Stimulated activated CD4-positive, alpha-beta T cell treated with anti-CD3 and anti-CD28 coated beads, Interleukin-2, amount 100 ng/mL, for 4 hours (primary cell): Measurements from ENCODE around the gene ABCB1.
"Not testable (repeated sequence)": the region's sequence is repeated elsewhere in the genome, so short reads cannot be mapped to it uniquely, and the experiment has no call there.

Experiments
- DNase-seq: peaks from one replicate; pipeline ENCODE4 v3.0.0-alpha.2; 2020; ENCODE audit warnings: low read depth

ABCB1 gene

DNA sequence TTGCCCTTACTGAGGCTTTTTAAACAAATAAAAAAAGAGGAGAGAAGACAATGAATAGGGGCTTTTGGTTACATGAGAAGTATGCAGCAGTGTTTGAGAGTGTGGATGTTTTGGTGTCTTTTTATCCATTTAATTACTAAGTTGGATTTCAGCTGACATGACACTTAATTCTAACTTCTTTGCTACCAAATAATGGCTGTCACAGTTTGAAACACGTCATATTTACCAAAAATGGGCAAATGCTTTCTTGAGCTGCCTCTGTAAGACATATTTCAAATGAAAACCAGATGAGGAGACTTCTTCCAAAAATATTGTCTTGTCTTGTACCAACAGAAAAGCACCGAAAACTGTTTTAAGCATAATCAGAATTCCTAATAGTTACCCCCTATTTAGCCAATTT, 129.2 kb downstream of the ABCB1 start:
- DNase-seq: no peak

DNA sequence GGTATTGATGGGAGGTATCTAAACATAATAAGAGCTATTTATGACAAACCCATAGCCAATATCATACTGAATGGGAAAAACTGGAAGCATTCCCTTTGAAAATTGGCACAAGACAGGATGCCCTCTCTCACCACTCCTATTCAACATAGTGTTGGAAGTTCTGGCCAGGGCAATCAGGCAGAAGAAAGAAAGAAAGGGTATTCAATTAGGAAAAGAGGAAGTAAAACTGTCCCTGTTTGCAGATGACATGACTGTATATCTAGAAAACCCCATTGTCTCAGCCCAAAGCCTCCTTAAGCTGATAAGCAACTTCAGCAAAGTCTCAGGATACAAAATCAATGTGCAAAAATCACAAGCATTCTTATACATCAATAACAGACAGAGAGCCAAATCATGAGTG, 131.5 kb downstream of the ABCB1 start:
- DNase-seq: not testable (repeated sequence)

GRCh38 chr7:87465534-87465880, 135.2 kb downstream of the ABCB1 start:
- DNase-seq: not testable (repeated sequence)

- DNase-seq: not testable (repeated sequence)
These were observed 135.7 kb downstream of the ABCB1 start for GRCh38 chr7:87464830-87465533.

GRCh38 chr7:87463982-87464381, 136.7 kb downstream of the ABCB1 start:
- DNase-seq: no peak

DNA sequence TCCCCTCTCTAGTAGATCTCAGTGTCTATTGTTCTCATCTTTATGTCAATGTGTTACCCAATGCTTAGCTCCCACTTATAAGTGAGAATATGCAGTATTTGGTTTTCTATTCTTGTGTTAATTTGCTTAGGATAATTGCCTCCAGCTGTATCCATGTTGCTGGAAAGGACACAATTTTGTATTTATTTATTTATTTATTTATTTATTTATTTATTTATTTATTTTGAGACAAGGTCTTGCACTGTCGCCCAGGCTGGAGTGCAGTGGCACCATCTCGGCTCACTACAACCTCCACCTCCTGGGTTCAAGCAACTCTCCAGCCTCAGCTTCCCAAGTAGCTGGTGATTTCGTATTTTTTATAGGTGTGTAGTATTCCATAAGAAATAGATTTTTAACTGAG, 140.2 kb downstream of the ABCB1 start:
- not testable (repeated sequence) for DNase-seq

GRCh38 chr7:87459941-87460340, 140.7 kb downstream of the ABCB1 start:
- DNase-seq: no peak

- DNase-seq: no peak
These were observed 142.5 kb downstream of the ABCB1 start for GRCh38 chr7:87458148-87458547.

DNA sequence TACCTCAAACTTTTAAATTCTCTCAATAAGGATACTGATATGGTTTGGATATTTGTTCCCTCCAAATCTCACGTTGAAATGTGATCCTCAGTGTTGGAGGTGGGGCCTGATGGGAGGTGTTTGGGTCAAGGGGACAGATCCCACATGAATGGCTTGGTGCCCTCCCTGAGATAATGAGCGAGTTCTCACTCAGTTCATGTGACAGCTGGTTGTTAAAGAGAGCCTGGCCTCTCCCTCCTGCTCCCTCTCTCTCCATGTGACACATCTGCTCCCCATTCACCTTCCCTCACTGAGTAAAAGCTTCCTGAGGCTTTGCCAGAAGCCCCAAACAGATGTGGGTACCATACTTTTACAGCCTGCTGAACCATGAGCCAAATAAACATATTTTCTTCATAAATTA, 144.4 kb downstream of the ABCB1 start:
- no peak for DNase-seq
